Measurements from ENCODE around the gene GRID2IP. TPM values are rescaled to one million over a fixed set of nuclear protein-coding genes. Genes with fewer than 3 reads are reported as not detected.
A peak's percentile ranks its signal among the peaks of the same experiment; 100 is the strongest.

GRID2IP gene
- total RNA-seq, 1 donor from 2014 or later = 0.41 TPM

DNA sequence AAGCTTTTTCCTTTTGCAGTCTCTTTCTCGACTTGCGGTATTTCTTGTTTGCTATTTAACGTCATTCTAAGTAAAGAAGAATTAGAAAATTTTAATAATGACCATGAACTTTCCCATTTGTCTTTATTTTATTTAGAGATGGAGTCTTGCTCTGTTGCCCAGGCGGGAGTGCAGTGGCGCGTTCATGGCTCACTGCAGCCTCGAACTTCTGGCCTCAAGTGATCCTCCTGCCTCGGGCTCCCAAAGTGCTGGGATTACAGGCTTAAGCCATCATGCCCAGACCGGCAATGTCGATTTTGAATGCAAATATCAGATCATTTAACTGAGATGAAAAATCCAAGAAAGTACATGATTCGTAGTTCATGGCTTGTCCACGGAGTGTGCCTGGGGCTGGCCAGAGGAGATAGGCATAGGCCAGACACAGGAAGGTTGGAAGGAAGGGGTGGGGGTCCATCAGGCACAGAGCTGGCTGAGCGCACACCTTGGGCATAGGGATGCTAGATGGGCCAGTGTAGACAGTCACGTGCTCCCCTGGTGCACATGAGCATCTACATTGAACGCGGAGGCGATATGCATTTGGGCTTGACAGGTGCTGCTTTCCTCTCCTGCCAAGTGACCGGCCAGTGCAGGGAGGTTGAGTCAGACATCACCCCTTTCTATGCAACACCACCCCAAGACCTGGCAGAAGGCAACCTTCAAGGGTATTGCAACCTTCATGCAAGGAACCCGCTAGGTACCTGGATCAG lies 64.7 kb downstream of the GRID2IP start:
- no peaks in the 10 kb centered on the region for H3K27me3 ChIP-seq (ENCODE audit: low read depth)
- ATAC-seq (no peak), DNase-seq (no peak)
- TF ChIP-seq, protein P1, sequence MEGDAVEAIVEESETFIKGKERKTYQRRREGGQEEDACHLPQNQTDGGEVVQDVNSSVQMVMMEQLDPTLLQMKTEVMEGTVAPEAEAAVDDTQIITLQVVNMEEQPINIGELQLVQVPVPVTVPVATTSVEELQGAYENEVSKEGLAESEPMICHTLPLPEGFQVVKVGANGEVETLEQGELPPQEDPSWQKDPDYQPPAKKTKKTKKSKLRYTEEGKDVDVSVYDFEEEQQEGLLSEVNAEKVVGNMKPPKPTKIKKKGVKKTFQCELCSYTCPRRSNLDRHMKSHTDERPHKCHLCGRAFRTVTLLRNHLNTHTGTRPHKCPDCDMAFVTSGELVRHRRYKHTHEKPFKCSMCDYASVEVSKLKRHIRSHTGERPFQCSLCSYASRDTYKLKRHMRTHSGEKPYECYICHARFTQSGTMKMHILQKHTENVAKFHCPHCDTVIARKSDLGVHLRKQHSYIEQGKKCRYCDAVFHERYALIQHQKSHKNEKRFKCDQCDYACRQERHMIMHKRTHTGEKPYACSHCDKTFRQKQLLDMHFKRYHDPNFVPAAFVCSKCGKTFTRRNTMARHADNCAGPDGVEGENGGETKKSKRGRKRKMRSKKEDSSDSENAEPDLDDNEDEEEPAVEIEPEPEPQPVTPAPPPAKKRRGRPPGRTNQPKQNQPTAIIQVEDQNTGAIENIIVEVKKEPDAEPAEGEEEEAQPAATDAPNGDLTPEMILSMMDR (IDR thresholded peaks at IDR 0.05) = no peak
- H3K4me3 ChIP-seq = no peak overlapping the region
- H3K36me3 ChIP-seq = peaks cover 6% of the 10 kb centered on the region
- no peak overlapping the region for H3K27ac ChIP-seq
- peaks cover 23% of the 10 kb centered on the region for H3K4me1 ChIP-seq
- intact Hi-C loops (cut with DNase I) = no loop called here
- H3K9me3 ChIP-seq = peaks cover 2% of the 10 kb centered on the region

DNA sequence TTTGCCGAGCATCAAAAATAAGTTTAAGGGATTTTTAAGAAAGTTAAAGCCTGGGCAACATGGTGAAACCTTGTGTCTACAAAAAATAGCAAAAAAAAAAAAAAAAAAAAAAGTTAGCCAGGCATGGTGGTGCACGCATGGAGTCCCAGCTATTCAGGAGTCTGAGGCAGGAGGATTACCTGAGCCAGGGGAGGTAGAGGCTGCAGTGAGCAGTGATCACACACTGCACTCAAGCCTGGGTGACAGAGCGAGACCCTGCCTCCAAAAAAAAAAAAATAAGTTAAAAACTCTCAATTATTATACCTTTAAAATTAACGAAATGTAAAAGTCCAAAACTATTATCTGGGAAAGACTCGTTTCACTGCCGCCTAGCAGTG lies 68.5 kb downstream of the GRID2IP start:
- TF ChIP-seq, protein P1 (IDR thresholded peaks at IDR 0.05) = no peak
- H3K4me1 ChIP-seq = peaks cover 50% of the 10 kb centered on the region

DNA sequence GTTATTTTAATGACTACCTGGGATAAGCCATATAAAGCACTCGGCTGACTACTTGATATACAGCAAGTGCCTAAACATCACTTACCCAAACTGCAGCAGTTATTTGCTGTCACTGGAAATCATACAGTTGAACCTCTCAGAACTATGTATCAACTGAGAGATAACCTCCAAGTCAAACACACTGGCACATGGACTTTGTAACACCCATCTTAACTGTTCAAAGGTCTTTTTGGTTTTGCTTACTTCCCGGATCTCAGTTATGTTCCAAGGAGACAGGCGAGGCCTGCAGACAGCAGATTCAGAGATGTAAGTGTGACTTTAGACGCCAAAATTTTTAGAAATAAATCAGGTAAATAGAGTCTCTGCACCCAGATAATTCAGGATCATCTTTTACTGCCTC lies 69.0 kb downstream of the GRID2IP start:
- Histone ChIP-seq H3K4me3 (peak overlapping the region; percentile 92), H3K9me3 (no peaks in the 10 kb centered on the region), H3K27me3 (ENCODE audit: low read depth) (no peaks in the 10 kb centered on the region), H3K36me3 (peaks cover 6% of the 10 kb centered on the region), H3K4me1 (peaks cover 50% of the 10 kb centered on the region), H3K27ac (no peak overlapping the region)
- ATAC-seq = no peak
- intact Hi-C loops (cut with DNase I) = no loop called here
- no peak for DNase-seq
- TF ChIP-seq, protein P1 (IDR thresholded peaks at IDR 0.05) = no peak

More for the DNA sequence above, 68.5 kb downstream of the GRID2IP start:
- no peak for ATAC-seq
- H3K36me3 ChIP-seq = peaks cover 6% of the 10 kb centered on the region
- H3K9me3 ChIP-seq = no peaks in the 10 kb centered on the region
- intact Hi-C loops (cut with DNase I) = no loop called here
- H3K4me3 ChIP-seq = peak overlapping the region; percentile 92
- no peak for DNase-seq
- H3K27ac ChIP-seq = peak overlapping the region; percentile 95
- no peaks in the 10 kb centered on the region for H3K27me3 ChIP-seq (ENCODE audit: low read depth)

DNA sequence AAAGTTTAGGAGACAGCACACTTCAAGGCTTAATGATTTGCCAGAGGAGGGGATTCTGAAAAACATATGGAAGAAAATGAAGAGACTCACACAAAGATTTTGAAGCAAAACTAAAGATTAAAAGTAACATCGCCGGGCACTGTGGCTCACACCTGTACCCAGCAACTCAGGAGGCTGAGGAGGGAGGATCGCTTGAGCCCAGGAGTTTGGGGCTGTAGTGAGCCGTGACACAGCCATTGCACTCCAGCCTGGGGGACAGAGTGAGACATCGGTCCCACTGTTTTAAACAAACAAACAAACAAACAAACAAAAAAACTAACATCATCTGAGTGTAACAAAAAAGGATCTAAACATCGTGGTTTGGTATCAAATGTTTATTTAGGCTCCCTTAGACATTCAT lies 69.8 kb downstream of the GRID2IP start:
- DNase-seq = no peak
- TF ChIP-seq, protein P1 (IDR thresholded peaks at IDR 0.05) = no peak
- Histone ChIP-seq H3K4me3 (no peak overlapping the region), H3K27me3 (ENCODE audit: low read depth) (no peaks in the 10 kb centered on the region), H3K9me3 (no peaks in the 10 kb centered on the region), H3K27ac (no peak overlapping the region), H3K36me3 (peaks cover 6% of the 10 kb centered on the region), H3K4me1 (peaks cover 54% of the 10 kb centered on the region)
- ATAC-seq = no peak
- intact Hi-C loops (cut with DNase I) = no loop called here

DNA sequence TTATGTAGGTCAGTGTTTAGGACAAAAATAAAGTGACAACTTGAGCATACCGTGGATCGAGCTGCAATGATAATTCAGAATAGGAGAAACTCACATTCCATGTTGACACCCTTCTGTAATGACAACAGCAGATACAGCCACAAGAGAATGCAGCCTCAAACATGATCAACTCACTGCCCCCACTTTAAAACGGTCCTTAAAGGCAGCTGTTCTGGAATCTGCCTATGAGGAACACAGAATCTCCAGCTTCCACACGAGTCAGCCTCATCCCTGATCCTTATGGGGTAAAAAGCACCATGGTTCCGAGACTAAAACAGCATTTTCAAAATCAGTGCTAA lies 71.0 kb downstream of the GRID2IP start:
- no peaks in the 10 kb centered on the region for H3K9me3 ChIP-seq
- H3K4me1 ChIP-seq = peaks cover 59% of the 10 kb centered on the region
- H3K36me3 ChIP-seq = peaks cover 6% of the 10 kb centered on the region
- no peak overlapping the region for H3K4me3 ChIP-seq
- H3K27me3 ChIP-seq (ENCODE audit: low read depth) = no peaks in the 10 kb centered on the region
- DNase-seq = no peak
- intact Hi-C loops (cut with DNase I) = no loop called here
- H3K27ac ChIP-seq = no peak overlapping the region
- TF ChIP-seq, protein P1 (IDR thresholded peaks at IDR 0.05) = no peak
- no peak for ATAC-seq
